Body of pancreas (tissue), 4 donors: ENCODE data around the gene PTPRD.

Experiments
- POLR2A ChIP-seq, 3 donors: fragments of 450-650 bp; IDR thresholded peaks; one replicate each; pipeline ENCODE4 v1.6.1; 2016; ENCODE audit warnings: antibody characterized with exemption in 3 of 3, mild to moderate bottlenecking in 2 of 3
- TF ChIP-seq, protein P1 (sequence below), 7 experiments: fragments of 450-650 bp in 4 of 7; fragments of 200-600 bp in 3 of 7; sonication (generic) in 3 of 7; IDR thresholded peaks; one replicate each; pipeline ENCODE4 v1.5.1; 2016 to 2019; ENCODE audit warnings: antibody characterized with exemption in 7 of 7

DNA sequence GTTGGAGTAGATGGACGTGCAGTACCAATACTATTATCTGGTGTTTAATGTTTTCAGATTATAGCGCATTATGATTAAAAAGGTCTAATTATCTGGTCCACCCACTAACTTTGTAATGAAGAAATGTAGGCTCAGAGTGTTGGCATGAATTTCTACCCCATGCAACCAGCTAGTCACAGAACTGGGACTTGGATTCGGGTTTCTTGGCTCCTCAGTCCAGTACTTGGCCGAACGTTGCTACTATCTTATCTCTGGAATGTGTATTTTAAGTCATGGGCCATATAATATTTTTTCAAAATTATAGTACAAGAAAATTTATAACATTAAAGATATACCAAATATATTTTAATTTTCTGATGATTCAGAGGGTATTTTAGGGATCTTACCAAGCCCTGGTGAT is 2155.7 kb downstream of the PTPRD start:
- TF ChIP-seq POLR2A (IDR thresholded peaks at IDR 0.05), result no peak
- TF ChIP-seq, protein P1, sequence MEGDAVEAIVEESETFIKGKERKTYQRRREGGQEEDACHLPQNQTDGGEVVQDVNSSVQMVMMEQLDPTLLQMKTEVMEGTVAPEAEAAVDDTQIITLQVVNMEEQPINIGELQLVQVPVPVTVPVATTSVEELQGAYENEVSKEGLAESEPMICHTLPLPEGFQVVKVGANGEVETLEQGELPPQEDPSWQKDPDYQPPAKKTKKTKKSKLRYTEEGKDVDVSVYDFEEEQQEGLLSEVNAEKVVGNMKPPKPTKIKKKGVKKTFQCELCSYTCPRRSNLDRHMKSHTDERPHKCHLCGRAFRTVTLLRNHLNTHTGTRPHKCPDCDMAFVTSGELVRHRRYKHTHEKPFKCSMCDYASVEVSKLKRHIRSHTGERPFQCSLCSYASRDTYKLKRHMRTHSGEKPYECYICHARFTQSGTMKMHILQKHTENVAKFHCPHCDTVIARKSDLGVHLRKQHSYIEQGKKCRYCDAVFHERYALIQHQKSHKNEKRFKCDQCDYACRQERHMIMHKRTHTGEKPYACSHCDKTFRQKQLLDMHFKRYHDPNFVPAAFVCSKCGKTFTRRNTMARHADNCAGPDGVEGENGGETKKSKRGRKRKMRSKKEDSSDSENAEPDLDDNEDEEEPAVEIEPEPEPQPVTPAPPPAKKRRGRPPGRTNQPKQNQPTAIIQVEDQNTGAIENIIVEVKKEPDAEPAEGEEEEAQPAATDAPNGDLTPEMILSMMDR (IDR thresholded peaks at IDR 0.05), result no peak
